Left renal pelvis (tissue), 4 donors: Measurements from ENCODE around the gene NOS1AP. TPM values are rescaled to one million over a fixed set of nuclear protein-coding genes. Genes with fewer than 3 reads are reported as not detected.
"Not testable (repeated sequence)": the region's sequence is repeated elsewhere in the genome, so short reads cannot be mapped to it uniquely, and the experiment has no call there.

Experiments used
- DNase-seq, 4 donors: peaks; one replicate each; pipeline ENCODE4 v3.0.0-alpha.2; 2013; ENCODE audit warnings: low read depth in 4 of 4, low spot score in 3 of 4
- polyA plus RNA-seq, 4 donors: library from polyadenylated mRNA; unstranded; fragments of 120-200 nt; gene quantifications; one replicate each; pipeline ENCODE4 v1.2.1, GENCODE V29; 2013; ENCODE audit not compliant: insufficient read length in 4 of 4

The NOS1AP gene
- polyA plus RNA-seq, 4 donors, result 2.7 to 13.0 (median 9.2) TPM

GRCh38 chr1:162189345-162189744 lies 119.9 kb downstream of the NOS1AP start:
- DNase-seq, result no peak

DNA sequence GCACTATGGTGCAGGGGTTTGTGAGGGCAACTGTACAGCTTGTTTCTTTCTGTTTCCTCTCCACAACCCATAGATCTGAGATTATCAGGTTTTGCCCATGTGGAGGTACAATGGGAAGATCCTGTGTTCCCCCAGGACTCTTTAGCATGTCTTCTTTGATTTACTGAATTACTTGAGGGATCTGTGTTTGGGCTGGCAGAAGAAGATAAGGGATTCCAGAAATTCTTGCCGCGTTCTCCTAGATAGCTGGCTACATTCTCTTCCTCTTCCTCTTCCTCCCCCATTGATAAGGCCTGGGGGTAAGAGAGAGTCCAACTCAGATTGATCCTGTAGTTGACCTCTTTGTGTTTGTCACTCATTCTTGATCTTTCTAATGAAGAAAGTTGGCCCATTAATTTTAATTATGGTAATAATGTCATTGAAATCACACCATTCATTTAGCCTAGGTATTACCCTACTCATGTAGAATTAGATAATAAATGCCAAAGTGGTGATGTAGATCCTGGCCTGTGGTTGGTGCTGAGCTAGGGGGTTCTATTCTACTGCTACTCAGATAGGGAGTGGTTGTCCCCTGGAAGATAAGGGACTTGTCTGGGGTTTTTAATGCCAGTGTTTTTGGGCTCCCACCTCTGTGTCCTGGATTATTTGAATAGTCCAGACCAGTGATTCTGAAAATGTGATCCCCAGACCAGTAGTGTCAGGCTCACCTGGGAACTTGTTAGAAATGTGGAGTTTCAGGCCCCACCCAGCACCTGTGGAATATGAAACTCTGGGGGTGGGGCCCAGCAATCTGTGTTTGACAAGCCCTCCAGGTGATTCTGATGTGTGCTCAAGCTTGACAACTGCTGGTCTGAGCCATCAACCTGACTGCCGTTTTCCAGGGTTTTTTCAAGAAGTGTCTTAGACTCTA lies 122.2 kb downstream of the NOS1AP start:
- no peak for DNase-seq

- DNase-seq, result no peak
Measured at GRCh38 chr1:162192306-162192678, 122.8 kb downstream of the NOS1AP start.

GRCh38 chr1:162192763-162193162 lies 123.3 kb downstream of the NOS1AP start:
- no peak for DNase-seq

DNA sequence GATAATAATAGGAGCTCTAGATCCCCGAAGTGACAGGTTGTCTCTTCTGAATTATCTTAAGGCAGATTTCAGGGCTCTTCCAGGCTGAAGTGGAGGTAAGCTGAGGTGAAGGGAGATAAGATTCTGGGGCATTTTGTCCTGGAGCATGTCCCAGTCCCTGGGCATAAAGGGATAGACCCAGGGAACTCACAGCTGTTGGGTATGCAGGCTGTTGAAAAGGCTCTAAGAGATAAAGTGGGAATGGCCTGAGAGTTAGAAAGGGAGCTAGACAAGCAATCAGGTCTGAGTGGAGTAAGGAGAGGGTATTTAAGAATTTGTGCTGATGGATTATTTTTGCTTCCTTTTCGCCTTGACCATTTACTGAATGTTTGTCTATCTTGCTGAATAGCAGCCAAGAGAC lies 123.7 kb downstream of the NOS1AP start:
- DNase-seq, result no peak

GRCh38 chr1:162193815-162194214 lies 124.3 kb downstream of the NOS1AP start:
- DNase-seq, result no peak

DNA sequence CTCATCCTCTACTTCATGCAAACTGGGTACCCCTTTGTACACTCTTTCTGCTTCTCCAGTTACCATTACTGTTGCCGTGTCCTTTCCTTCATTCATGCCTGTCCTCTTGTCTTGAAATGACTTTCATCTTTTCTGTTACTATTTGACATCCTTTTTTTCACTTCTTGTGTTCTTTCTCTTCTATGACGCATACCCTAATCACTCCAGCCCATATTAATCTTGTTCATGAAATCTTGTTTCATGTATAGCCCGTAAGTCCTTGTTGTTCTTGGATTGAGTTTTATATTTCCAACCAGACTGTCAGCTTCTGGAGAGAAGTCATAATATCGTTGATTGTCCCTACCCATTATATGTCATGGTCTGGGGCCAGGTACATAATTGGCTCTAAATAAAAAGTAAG lies 126.1 kb downstream of the NOS1AP start:
- DNase-seq, result no peak

DNA sequence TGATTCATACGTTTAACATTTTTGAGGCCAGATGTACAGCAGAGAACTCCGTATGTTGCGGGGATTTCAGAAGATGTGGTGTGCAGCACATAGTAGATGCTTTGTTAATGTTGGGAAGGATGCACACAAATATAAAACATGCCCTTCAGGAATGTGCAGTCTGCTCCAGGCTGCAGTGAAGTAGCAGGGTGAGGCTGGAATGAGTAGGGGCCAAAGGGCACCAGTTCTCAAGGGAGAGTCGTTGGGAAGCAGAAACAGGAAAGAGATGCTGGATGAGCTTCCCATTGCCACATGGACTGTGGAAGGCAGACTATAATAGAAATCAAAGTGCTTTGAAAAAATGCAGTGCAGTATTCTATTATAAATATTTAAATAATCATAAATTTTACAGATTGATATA lies 126.9 kb downstream of the NOS1AP start:
- DNase-seq, result no peak

GRCh38 chr1:162197041-162197531 lies 127.6 kb downstream of the NOS1AP start:
- DNase-seq, result no peak

- no peak for DNase-seq
Measured at GRCh38 chr1:162197615-162198421, 128.3 kb downstream of the NOS1AP start.

DNA sequence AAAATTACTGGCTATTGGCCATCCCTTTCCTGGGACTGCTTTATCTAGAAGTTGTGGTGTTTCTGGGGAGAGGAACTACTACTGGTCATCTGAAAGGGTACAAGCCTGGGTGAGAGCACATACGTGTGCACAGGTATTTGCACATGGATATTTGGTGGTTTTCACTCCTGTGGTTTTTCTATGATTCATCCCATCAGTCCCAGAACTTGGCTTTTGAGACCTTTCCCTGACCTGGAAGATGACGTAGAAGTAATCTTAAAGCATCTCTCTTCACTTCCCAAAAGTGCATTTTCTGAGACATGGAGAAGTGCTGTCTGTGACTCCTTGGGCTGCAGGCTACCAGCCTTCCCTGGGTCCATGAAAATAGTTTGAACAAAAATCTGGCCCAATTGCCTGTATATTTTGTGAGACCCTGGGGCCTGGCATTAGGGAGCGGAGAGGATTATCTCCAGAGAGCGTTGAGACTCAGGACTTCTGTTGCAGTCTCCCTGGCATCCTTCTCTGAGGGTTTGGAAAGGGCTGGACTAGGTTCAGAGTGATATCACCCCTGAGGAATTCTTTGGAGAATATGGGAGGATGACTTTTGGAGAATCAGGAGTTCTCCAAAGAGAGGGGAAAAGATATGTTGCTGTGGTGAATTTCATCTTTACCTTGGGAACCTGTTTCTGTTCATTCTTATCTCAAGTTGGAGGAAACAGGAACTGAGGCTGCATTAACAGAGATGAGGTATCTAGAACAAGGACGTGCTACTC lies 130.8 kb downstream of the NOS1AP start:
- no peak for DNase-seq

DNA sequence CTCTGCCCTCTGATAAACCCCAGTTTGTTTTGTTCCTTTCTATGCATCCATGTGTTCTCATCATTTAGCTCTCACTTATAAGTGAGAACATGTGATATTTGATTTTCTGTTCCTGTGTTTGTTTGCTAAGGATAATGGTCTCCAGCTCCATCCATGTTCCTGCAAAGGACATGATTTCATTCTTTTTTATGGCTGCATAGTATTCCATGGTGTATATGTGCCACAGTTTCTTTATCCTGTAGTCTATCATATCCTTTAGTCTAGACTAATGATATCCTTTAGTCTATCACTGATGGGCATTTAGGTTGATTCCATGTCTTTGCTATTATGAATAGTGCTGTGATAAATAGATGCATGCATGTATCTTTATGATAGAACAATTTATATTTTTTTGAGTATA lies 131.6 kb downstream of the NOS1AP start:
- DNase-seq, result not testable (repeated sequence)

DNA sequence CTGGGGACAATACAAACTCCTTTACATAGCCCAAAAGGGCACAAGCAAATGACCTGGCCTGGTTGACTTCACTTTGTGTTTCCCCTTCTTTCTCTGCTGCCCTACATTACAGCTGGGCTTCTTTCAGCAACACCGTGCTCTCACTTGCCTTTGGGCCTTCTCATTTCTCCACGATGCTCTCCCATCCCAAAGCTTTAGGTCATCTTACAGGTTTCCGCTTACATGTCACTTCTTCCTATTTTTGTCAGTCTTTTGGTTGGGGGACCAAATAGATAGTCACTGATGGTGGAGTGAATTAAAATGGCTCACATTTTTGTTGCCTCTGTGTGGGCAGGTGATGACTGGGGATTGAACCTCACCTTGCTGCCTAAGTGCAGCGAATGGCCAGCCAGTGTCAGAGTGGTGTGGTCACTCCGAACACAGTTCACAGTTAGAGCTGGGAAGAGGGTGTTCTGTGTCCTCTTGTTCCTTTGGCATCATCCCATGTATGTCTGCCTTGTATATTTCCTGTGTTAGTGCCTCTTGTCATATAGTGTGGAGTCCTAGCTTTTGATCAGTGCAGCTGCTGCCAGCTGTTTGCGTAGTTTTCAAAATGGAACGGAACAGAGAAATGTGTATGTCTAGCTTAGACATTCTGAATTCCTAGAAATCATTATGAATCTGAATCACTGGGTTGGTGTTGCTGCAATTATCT lies 134.8 kb downstream of the NOS1AP start:
- DNase-seq, result no peak

GRCh38 chr1:162204823-162205155 lies 135.3 kb downstream of the NOS1AP start:
- DNase-seq, result no peak

DNA sequence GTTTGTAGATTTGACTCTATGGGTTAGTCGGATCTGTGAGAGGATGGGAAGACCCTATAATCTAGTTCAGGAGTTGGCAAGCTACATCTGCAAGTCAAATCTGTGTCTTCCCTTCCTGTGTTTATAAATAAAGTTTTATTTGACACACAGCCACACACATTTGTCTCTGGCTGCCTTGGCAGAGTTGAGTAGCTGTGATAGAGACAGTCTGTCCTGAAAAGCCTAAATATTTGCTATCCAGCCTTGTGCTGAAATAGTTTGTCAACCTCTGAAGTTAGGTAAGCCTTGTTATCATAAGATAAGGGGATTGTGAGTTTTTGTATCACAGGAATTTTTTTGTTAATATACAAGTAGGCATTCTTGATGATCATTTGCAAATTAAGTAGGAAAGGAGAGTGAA lies 136.8 kb downstream of the NOS1AP start:
- no peak for DNase-seq

- DNase-seq, result no peak
Measured at GRCh38 chr1:162206749-162207635, 137.5 kb downstream of the NOS1AP start.

DNA sequence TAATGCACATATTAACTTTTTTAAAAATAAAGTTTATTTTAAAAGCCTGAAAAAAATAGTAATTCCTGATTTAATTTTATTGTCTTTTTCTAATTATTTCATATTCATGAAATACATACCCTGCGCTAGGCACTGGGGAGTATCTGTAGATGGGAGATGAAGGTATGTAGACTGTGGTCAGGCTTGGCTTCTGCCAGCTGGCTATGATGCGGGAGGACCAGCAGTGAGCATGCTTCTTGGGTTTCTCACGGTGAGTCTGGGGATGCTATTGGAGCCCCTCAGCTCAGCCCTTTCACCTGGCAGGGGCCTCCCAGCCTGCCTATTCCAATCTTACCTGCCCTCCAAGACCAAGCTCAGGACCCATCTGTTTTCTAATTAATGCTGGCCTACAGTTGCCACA lies 138.4 kb downstream of the NOS1AP start:
- no peak for DNase-seq

- DNase-seq, result no peak
Measured at GRCh38 chr1:162210196-162210595, 140.7 kb downstream of the NOS1AP start.

DNA sequence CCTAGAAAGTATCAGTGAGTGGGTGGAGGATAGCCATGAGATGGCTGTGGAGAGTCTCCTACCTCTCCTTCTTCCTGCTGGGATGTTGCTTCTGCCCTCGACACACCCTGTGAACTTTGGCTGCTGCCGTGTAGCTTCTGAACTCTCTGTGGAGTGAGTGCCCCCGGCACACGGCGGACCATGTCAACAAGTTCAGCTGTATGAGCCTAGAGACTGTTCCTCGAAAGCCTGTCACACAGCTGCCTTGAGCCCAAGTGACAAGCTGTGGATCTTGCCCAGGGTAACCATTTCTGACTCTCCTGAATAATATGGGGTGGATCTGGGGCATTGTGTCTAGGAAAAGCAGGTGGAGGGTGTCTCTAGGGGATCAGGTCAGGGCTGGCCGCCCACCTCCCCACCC lies 143.2 kb downstream of the NOS1AP start:
- no peak for DNase-seq
